HG02610 (cell line): ENCODE results near the gene TNN.
"Not testable (repeated sequence)": the region's sequence is repeated elsewhere in the genome, so short reads cannot be mapped to it uniquely, and the experiment has no call there.

Experiments
- ATAC-seq: cut with Tn5 transposase; IDR thresholded peaks from one replicate; pipeline ENCODE4 v1.9.1; 2021; ENCODE audit warnings: mild to moderate bottlenecking, moderate library complexity; ENCODE audit not compliant: unreplicated experiment

The TNN gene, protein sequence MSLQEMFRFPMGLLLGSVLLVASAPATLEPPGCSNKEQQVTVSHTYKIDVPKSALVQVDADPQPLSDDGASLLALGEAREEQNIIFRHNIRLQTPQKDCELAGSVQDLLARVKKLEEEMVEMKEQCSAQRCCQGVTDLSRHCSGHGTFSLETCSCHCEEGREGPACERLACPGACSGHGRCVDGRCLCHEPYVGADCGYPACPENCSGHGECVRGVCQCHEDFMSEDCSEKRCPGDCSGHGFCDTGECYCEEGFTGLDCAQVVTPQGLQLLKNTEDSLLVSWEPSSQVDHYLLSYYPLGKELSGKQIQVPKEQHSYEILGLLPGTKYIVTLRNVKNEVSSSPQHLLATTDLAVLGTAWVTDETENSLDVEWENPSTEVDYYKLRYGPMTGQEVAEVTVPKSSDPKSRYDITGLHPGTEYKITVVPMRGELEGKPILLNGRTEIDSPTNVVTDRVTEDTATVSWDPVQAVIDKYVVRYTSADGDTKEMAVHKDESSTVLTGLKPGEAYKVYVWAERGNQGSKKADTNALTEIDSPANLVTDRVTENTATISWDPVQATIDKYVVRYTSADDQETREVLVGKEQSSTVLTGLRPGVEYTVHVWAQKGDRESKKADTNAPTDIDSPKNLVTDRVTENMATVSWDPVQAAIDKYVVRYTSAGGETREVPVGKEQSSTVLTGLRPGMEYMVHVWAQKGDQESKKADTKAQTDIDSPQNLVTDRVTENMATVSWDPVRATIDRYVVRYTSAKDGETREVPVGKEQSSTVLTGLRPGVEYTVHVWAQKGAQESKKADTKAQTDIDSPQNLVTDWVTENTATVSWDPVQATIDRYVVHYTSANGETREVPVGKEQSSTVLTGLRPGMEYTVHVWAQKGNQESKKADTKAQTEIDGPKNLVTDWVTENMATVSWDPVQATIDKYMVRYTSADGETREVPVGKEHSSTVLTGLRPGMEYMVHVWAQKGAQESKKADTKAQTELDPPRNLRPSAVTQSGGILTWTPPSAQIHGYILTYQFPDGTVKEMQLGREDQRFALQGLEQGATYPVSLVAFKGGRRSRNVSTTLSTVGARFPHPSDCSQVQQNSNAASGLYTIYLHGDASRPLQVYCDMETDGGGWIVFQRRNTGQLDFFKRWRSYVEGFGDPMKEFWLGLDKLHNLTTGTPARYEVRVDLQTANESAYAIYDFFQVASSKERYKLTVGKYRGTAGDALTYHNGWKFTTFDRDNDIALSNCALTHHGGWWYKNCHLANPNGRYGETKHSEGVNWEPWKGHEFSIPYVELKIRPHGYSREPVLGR (N-terminal part only)

DNA sequence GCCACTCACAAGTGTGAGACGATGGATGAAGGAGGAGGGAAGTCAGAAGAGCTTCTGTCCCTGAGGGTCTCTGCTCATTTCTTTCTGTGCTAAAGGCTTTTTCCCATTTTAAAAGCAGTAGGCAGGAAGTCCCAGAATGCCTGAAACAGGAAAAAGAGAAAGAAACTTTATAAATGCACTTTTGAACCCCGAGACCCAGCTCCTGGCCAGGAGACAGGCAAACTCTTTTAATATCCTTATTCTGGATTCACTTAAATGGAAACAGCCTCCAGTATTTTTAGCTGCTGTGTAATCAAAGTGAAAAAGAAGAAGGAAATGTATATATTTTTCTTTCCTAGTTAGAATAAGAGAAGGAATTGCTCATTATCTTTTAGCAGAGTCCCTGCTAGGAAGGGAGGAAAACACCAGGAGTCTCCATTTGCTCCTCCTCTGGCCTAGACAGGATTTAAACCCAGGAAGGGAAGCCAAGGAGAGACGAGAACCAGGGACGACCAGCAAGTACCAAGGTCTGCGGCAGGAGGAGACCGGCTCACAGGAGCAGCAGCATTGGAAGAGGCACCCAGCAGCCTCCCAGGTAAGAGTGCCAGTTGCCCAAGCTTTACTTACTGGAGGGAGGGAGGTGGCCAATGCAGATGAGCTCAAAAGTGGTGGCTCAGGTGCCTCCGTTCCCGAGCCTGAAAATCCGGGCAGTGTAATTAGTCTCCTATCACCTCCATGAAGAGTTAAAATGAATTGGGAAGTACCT, at the start of gene TNN:
Gene TNN (plus strand): TSS at position 472 of the 745 bp plus-strand sequence. CDS start 9,586 bp downstream, outside the sequence.
- ATAC-seq = no peak

DNA sequence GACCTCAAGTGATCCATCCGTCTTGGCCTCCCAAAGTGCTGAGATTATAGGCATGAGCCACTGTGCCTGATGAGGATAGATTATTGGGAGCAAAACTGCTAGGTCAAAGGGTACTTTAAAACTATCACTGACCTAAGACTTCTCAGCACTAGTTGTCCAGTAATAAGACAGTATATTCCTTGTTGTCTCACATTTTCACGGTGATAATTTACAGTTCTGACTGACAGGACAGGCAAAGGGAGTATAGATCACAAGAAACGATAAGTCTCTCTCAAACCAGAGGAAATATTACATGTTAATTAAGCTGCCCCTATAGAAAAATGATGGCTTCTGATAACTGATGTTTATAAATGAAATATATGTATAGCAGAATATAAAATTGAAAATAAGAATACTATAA, 48.1 kb upstream of the TNN start:
- ATAC-seq = no peak

DNA sequence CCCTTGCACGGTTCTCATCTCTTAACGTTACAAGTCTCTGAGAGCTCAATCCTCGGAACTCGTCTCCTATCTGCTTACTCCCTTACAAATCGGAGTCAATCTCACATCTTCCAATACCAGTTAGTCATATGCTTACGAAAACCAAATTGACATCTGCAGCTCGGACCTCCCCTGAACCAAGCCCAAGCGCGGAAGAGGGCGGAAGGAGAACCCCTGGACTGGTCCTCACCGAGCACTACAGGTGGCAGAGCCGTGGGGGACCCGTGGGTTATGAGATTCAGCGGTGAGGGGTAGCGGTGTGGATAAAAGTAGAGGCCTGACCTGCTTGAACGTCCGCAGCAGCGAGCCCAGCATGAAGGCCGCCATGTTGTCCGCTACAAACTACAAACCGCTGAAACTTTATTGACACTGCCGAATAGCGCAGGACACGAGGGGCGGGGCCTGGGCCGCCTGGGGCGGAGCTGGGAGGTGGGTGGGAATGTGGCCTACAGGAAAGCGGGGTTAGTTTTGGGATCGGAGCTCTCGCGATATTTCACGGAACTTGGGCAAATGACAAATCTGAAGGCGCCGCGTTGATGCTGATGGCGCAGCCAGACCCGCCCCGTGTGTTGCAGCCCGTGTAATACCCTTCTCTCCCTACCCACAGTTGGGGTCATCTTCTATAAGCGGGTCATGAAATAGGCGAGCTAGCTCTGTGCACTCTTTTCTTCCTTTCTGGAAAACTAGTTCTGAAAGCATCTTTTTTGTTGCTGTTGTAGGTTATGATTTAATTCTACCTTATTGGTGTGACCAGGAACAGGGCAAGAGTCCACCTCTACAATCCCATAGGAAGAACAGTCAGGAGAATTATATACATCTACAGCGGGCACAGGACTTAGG, 44.4 kb upstream of the TNN start, which contains the start of gene MRPS14:
Gene MRPS14 (minus strand): TSS at position 383 of the 879 bp plus-strand sequence. CDS start 17 bp downstream, at position 366.
- peak; percentile 94 for ATAC-seq

DNA sequence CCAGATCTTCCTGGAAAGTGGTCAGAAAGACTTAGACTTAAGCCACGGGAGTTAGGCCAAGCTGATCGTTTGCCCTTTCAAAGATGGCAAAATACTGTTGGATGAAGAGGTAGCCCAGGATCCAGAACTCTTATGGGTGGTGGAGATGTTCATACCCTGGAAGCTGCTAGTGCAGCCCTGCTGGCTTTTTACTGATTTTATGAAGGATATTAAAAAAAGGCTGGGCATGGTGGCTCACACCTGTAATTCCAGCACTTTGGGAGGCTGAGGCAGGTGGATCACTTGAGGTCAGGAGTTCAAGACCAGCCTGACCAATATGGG, 43.8 kb upstream of the TNN start:
- not testable (repeated sequence) for ATAC-seq

DNA sequence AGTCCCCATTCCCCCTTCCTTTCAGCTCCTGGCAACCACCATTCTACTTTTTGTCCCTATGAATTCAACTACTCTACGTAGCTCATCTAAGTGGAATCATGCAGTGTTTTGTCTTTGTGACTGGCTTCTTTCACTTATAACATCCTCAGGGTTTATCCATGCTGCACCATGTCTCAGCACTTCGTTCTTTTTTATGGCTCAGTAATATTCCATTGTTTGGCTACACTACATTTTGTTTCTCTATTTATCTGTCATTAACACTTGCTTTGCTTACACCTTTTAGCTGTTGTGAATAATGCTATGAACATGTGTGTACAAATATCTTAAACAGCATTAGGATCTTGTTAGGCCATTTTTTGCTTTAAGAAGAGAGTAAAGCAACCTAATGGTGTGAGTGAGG, 42.9 kb upstream of the TNN start:
- no peak for ATAC-seq

DNA sequence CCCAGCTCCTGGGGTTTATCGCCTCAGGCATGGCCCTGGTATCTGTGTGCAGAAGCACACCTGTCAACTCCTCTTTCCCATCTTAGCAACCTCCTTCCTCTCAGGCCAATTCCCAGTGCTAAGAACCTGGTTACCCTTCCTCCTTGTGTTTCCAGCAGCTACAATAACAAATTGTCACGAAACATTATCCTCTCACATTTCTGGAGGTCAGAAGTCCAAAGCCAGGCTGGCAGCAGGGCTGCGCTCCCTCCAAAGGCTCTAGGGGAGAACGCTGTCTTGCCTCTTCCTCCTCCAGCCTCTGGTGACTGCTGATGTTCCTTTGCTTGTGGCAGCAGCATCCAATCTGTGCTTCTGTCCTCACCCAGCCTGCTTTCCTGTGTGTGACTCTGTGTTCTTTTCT, 33.7 kb upstream of the TNN start:
- ATAC-seq = no peak

DNA sequence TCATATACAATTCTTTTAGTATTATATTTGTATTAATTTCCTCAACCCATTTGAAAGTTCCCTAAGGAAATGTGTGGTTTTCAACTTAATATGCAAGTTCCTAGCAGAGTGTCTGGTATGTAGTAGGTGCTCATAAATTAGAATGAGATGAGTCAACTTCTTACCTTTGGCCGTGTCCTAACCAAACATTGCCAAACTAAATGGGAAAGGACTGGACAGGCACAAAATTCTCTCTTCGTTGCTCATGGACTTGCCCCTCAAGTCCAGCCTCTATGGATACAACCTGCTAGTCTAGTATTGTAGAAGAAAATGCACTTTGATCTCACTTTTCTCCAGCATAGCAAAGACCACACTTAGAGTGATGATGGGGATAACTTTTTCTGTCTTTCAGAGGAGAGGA, 32.9 kb upstream of the TNN start:
- ATAC-seq = no peak

DNA sequence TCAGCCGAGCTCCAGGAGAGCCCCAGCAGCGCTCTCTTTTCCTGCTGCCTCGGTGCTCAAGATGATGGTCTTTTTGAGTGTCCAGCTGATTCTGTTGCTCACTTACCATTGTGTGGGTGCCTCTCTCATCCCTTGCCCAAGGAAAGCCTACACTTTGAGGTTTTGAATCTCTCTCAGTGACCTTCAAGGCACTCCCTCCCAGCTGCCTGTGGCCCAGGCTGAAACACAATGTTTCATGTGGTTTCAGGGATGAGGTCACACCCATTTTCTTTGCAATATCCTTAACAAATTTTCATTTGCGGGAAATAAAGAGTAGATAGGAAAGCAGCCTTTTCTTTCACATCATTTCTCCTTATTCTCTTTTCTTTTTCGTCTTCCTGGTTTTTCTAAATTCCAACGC, 31.8 kb upstream of the TNN start:
- ATAC-seq = no peak

DNA sequence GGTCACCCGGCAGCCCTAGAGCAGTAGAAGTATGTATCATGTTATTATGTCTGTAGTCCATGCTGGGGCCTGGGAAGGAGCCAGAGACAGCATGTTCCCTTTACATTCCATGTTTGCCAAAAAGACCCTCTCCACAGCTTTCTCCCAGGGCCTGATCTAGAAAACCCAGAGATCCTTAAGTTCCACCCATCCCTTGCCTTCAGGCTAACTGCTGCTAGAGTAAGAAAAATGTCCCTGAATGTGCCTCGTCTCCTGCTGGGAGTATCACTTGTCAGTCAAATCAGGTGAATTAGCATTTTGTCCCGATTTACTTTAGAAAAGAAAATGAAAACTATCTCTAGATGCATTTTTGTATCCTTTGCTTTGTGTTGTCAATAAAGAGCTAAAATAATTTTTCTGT, 31.2 kb upstream of the TNN start:
- ATAC-seq = no peak

DNA sequence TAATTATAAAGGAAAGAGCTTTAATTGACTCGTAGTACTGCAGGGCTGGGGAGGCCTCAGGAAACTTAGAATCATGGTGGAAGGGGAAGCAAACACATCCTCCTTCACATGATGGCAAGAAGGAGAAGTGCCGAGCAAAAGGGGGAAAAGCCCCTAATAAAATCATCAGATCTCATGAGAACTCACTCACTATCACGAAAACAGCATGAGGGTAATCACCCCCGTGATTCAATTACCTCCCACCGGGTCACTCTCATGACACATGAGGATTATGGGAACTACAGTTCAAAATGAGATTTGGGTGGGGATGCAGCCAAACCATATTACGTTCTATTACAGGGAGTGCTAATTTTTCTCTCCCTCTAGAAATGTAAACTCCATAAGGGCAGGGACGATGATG, 30.2 kb upstream of the TNN start:
- ATAC-seq = no peak

DNA sequence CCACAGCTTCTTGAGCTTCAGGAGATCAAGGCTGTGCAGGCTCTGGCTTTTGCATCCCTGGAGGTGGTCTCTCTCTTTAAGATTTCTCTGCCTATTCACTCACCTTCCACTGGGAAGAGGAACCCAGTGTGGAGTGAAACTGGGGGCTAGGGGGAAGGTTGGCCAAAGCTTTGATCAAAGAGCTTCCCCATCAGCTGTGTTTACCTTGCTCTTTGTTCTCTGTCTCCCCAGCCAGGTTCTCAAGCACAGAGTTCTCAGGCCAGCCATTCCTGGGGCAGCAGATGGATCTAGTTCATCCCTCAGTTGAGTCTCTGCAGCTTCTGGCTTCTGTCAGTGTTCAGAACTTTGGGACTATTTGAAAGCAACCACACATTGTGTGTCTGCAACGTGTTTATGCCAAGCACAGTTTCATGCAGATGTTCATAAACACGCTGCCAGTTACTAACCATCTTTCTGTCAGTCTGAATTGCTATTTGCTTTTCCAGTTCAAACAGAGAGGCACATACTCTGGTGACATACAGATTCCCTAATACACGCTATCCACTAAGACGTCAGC, 27.2 kb upstream of the TNN start:
- ATAC-seq = no peak

DNA sequence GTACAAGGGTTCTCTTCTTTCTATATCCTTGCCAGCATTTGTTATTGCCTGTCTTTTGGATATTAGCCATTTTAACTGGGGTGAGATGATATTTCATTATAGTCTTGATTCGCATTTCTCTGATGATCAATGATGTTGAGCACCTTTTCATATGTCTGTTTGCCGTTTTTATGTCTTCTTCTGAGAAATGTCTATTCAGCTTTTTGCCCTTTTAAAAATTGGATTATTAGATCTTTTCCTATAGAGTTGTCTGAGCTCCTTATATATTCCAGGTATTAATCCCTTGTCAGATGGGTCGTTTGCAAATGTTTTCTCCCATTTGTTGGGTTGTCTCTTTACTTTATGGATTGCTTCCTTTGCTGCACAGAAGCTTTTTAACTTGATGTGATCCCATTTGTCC, 25.0 kb upstream of the TNN start:
- ATAC-seq = no peak

DNA sequence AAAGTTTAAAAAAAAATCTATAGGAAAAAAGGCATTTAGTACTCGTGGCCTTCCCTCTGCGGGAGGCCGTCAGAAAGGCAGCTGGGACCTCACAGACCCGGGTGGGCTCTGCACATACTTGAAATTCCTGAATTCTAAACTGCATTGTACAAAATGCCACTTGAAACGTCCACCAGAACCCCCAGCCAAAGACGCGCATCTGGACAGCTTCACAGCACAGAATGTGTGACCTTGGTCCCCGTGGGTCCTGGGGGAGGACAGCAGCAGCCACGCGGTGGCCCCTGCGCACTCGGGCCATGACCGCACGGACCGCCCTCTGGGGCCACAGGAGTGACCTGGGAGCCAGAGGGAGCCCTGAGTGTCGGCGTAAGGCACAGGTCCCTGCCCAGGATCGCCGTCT, 23.8 kb upstream of the TNN start:
- ATAC-seq = no peak

DNA sequence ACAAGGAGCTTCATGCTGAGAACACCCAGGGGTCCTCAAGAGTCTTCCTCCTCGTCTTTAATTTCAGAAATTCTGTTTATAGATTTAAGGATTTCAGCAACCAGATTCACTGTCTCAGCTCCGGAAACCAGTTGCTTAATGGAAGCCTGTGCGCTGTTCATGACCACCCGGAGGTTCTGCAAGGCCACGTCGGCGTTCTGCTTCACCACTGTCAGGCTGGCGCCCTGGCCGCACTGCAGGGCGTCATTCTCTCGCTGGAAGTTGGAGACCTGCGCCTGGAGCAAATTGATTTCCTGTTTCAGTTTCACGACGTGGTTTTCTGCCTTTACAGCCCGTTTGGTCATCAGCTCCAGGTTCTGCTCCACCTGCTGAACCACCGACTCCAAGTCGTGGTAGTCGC, 23.0 kb upstream of the TNN start:
- ATAC-seq = not testable (repeated sequence)

DNA sequence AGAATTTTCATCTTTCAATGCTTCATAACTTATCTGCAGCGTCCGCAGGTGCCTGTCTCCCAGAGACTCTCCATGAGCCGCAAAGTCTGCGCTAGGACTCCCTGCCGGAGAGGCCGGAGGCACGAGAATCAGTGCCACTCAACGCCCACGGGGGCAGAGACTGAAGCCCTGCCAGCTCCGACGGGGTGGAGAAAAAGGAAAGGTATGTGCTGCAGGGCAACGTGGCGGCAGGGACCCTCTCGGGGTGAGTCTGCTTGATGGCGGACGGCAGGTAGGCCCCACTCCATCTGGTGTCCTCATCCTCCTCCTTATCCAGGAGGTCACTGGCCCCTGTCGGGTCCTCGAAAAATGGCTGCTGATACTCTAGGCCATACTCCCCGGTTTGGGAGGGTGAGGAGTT, 22.5 kb upstream of the TNN start:
- no peak for ATAC-seq

DNA sequence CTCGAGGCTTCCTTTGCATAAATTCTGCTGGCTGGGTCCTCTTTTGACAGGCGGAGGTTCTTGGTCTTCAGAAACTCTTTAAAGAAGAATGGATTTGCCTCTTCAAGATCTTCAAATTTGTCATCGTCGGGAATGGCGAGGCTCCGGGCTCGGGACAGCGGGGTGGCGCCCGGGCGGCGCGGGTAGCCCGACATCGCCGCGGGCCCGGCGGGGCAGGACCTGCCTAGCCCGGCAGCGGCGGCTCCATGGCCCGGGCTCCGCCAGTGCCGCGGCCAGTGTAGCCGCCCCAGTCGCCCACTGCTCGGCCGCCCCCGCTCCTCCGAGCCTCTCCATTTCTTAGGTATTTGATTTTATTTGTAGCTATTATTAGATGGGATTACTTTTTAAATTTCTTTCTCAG, 22.1 kb upstream of the TNN start:
- no peak for ATAC-seq

DNA sequence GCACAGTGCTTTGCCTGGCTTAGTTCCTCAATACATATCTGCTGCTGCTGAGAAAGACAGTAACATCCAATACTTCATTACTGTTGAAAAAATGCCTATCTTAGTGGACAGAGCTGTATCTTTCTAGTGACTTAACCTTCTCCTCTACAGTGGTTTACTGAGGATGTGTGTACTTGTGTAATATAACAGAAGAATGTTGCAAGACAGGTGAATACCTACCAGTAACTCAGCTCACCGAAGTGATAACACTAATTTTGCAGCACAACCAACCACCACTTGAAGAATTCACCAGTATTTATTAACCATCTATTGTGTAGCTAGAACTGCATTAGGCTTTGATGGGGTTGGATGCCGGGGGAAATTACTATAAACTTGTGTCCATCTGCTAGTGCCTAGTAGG, 16.6 kb upstream of the TNN start:
- ATAC-seq = no peak

DNA sequence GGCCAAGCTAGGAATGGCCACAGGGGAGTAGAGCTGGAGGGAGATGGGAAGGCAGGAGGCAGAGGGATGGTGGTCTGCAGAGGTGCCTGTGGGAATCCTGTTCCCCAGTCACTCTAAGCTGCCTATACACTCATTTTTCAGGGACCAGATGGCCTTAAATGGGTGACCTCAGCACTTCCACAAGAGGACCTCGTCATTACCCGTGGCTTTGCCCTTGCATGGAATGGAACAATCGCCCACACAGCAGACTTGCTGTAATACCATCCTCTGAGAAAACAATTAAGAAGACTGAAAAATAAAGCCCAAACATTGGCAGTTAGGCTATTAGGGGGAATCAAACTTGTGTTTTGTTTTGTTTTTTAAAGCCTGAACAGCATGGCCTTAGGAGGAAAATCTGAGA, 12.9 kb upstream of the TNN start:
- no peak for ATAC-seq

DNA sequence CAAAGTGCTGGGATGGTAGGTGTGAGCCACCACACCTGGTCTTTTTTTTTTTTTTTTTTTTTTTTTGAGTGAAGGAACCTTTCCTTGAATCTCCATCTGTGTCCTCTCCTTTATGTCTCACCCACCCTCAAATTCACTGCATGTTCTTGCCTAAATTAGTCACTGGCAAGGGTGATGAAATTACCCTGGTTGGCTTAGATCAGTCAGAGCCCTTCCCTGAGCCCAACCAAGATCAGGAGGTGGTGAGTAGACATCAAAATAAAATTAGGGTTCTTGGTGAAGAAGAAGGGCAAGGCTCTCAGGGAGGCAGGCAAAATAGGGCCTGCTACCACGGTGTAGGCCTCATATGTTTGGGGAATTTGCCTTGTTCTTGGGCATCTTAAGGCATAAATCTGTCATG, 5.3 kb upstream of the TNN start:
- ATAC-seq = no peak
